Subcutaneous adipose tissue (tissue), 4 donors: ENCODE results near the gene USE1. TPM values are rescaled to one million over a fixed set of nuclear protein-coding genes. Genes with fewer than 3 reads are reported as not detected.

Experiments used
- total RNA-seq, 4 donors: library from RNA; depleted of rRNA; stranded (reverse); fragments of >200 nt; gene quantifications; one replicate each; pipeline ENCODE4 v1.1.0, GENCODE V29; 2016
- TF ChIP-seq, protein P1 (sequence below): fragments of 450-650 bp; IDR thresholded peaks from one replicate; pipeline ENCODE4 v1.5.1; 2016; ENCODE audit warnings: low read depth, mild to moderate bottlenecking, control low read depth, antibody characterized with exemption, moderate library complexity

Gene USE1
- total RNA-seq, 4 donors from 2014 or later, result 20.5 to 31.3 (median 29.2) TPM

DNA sequence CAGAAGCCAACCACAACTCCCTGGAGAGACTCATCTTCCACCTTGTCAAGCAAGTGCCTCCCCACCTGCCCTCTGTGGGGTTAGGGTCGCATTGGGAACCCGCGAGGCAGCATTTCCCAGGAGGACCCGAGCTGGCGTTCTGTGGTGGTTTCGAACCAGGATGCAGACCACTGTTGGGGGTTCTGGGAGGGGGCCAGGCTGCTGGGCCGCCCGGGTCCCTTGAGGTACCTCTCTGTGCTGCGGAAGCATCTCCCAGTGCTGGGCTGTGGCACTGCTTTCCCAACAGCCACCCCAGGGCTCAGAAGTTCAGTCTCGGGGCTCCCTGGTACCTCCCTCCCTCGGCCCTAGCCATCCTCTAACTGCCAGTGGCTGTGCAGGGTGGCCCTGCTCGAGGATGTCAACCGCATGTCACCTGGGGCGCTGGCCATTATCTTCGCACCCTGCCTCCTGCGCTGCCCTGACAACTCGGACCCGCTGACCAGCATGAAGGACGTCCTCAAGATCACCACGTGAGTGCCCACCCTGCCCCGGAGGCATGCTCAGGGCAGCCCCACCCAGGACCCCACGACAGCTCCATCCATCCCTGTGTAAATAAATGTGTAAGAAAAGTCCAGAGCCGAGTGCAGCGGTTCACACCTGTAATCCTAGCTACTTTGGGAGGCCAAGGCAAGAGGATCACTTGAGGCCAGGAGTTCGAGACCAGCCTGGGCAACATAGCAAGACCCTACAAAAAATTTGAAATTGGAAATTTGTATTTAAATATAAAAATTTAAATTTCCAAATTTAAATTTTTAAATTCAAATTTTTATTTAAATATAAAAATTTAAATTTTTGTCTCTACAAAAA, 8.2 kb upstream of the USE1 start:
- TF ChIP-seq, protein P1, sequence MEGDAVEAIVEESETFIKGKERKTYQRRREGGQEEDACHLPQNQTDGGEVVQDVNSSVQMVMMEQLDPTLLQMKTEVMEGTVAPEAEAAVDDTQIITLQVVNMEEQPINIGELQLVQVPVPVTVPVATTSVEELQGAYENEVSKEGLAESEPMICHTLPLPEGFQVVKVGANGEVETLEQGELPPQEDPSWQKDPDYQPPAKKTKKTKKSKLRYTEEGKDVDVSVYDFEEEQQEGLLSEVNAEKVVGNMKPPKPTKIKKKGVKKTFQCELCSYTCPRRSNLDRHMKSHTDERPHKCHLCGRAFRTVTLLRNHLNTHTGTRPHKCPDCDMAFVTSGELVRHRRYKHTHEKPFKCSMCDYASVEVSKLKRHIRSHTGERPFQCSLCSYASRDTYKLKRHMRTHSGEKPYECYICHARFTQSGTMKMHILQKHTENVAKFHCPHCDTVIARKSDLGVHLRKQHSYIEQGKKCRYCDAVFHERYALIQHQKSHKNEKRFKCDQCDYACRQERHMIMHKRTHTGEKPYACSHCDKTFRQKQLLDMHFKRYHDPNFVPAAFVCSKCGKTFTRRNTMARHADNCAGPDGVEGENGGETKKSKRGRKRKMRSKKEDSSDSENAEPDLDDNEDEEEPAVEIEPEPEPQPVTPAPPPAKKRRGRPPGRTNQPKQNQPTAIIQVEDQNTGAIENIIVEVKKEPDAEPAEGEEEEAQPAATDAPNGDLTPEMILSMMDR, result no peak

DNA sequence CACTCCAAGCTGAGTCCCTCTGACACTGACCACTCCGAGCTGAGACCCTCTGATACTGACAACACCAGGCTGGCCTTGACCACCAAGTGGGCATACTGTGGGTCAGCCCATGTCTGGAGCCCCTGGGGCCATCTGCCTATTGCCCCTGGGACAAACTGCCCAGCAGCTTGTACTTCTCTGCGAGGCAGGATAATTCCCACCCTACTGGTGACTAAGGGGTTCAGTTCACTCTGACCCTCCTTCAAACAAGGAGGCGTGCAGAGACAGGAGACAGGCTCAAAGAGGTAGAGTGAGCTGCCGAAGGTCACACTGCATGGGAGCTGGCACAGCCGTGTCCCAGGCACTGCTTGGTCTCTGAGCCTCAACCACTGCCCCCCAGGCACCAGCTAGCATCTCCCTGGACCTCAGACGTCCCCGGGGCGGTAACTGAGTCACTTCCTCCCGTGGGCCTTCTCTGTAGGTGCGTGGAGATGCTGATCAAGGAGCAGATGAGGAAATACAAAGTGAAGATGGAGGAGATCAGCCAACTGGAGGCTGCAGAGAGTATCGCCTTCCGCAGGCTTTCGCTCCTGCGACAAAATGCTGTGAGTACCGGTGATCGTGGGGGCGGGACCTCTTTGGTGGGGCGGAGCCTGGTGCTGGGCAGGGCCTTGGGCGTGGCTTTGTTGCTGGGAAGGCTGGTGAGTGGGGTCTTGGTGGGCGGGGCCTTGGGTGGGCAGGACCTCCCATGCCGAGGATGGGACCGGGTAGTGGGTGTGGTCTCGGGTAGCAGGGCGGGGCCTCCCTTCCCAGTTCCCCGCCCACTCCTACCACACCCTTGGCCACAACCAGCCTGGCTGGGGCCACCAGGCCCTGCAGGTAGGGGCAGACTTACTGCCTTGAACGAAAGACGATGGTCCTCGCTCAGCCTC, 5.8 kb upstream of the USE1 start:
- TF ChIP-seq, protein P1, result no peak

DNA sequence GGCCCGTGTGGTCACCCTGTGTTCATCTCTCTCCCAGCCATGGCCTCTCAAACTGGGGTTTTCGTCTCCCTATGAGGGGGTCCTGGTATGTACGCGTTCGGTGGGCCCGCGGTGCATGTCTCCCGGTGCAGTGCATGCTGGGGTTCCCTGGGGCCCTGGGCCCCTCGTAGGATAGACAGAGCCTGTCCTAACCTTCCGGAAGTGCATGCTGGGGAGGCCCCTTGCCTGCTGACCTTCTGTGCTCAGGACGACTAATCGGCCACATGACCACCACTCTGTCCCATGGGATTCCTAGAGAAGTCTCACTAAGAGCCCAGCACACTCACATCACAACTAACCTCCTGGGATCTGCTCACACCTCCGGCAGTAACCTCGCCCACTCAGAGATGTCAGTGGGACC, 4.9 kb upstream of the USE1 start:
- TF ChIP-seq, protein P1, result no peak

DNA sequence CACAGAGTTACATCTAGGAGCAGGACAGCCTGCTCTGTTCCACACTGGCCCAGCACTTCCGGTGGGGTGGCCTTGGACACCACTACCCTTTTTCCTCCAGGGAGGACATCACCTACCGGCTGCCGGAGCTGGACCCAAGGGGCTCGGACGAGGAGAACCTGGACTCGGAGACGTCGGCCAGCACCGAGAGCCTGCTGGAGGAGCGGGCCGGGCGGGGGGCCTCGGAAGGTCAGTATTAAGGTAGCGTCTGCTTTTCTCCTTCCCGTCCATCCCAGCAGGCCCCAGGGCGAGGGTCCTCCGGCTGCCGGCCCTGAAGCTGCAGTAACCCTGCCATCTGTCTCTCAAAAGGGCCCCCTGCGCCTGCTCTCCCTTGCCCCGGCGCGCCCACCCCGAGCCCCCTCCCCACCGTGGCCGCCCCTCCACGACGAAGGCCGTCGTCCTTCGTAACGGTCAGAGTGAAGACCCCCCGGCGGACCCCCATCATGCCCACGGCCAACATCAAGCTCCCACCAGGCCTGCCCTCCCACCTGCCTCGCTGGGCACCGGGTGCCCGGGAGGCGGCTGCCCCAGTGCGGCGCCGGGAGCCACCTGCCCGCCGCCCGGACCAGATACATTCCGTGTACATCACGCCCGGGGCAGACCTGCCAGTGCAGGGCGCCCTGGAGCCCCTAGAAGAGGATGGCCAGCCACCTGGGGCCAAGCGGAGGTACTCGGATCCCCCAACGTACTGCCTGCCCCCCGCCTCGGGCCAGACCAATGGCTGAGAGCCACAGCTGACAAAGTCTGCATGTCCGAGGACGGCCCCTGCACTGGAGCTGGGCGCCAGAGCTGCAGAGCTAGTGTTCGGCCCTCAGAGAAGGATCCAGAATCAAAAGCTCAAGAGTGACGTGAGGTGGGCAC, 3.4 kb upstream of the USE1 start:
- TF ChIP-seq, protein P1, result no peak

DNA sequence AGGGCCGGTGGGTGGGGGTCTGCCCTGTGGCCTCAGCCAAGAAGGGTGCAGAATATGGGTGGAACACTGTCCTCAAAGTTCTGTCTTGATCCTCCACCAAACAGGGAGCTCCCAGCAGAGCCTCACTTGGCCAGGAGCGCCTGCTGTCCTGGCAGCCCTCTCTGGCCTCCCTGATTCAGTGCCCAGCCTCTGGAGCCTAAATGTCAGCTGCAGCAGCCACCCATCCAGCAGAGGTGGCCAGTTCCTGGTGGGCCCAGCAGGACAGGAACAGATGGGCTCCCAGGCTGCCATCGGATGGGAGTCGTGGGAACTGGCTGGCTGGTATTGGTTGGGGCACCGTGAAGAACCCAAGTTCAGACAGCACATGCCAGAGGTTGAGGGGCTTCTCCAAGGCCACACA, 1.8 kb upstream of the USE1 start:
- TF ChIP-seq, protein P1, result no peak

DNA sequence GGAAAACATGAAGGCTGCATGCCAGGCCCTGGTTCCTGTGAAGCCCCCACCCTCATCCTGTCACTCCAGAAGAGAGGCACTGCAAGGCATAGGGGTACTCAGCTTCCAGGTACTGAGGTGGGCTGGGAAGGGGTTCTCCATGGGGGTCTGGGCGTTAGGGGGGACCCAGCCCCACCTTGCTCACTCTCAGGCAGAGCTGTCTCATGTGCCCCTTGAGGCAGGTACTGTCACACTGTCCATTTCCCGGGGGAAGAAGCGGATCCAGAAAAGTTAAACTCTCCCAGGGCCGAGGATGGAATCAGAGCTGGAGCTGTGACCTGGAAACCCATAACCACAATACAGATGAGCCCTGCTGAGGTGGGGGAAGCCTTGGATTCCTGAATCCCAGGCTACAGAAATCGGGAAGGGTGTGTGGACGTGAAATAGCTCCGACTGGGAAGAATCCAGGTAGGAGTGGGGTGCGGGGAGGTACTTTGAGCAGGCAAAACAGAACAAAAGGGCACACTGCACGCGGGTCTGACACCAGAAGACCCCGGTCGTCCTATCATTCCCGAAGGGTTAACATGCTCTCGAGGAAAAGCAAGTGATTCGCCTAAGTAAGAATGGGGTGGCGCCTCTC, 540 bp upstream of the USE1 start:
- TF ChIP-seq, protein P1, result no peak
